NCI-H1436 (cell line): Measurements from ENCODE around the gene HAGHL.

Experiments used
- DNase-seq: peaks from one replicate; lab custom pipeline; 2025; lab: John Stamatoyannopoulos, UW

HAGHL gene

DNA sequence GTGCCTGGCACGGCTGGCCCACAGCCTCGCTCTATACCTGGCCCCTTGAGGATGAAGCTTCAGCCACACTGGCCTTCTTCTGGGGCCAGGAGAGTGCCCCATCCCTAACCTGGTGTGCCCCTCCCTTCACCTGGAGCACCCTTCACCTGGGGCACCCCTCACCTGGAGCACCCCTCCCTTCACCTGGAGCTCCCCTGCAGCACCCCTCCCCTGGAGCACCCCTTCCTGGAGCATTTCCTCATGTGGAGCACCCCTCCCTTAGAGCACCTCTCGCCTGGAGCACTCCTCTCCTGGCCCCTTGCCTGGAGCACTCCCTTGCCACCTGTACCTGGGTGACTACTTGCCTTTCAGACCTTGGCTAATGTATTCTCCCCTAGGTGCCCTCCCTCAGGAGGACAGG is 18.9 kb upstream of the HAGHL start:
- no peak for DNase-seq

DNA sequence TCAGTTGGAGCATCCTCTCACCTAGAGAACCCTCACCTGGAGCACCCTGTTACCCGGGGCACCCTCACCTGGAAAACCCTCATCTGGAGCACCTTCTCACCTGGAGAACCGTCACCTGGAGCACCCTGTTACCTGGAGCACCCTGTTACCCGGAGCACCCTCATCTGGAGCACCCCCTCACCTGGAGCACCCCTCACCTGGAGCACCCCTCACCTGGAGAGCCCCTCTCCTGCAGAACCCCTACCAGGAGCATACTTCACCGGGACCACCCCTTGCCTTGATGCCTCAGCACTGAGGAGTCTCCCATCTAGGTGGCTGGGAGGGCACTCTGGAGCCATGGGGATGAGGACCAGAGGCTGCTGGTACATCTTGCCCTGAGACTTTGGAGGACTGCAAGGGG is 17.9 kb upstream of the HAGHL start:
- DNase-seq, result no peak

- peak; percentile 91 for DNase-seq
Observed at GRCh38 chr16:709566-710499, 17.1 kb upstream of the HAGHL start.

DNA sequence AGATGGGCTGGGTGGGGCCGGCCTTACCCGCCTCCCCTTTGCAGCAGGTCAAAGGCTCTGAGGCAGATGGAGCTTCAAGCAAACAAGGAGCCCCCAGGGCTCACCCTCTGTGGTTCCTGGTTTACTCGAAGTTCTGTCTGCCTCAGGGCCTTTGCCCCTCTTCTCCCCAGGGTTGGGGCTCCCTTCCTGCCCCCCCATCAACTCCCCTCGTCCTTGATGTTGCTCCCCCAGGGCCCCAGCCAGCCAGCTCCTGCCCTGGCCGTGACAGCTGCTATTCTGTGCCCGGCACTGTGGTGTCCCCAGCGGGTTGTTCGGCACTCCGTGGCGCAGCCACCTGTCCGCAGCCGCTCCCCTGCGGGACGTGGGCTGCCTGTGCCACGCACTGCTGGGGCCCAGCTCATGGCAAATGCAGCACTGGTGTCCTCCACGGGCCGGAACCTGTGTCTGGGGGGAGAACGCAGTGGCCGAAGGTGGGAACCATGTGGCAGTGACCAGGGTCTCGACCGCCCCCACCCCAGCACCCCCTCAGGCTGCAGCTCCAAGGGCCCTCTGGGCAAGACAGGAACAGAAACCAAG is 16.3 kb upstream of the HAGHL start:
- DNase-seq, result no peak

- no peak for DNase-seq
Observed at GRCh38 chr16:711084-711483, 15.8 kb upstream of the HAGHL start.

GRCh38 chr16:711548-712320 is 15.2 kb upstream of the HAGHL start:
- peak; percentile 48 for DNase-seq

DNA sequence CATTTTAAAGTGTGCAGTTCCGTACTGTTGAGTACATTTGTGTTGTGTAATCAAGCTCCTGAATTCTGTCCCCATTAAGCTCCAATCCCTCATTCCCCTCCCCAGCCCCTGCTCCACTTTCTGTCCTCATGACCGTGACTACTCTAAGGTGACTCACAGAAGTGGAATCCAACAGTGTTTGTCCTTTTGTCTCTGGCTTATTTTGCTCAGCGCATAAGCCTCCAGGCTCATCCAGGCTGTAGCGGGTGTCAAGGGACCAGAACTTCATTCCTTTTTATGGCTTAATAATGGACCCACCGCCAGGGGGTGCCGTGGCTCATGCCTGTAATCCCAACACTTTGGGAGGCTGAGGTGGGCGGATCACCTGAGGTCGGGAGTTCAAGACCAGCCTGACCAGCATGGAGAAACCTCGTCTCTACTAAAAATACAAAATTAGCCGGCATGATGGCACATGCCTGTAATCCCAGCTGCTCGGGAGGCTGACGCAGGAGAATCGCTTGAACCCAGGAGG is 14.1 kb upstream of the HAGHL start:
- peak; percentile 38 for DNase-seq

- no peak for DNase-seq
Observed at GRCh38 chr16:714079-714478, 12.8 kb upstream of the HAGHL start.

DNA sequence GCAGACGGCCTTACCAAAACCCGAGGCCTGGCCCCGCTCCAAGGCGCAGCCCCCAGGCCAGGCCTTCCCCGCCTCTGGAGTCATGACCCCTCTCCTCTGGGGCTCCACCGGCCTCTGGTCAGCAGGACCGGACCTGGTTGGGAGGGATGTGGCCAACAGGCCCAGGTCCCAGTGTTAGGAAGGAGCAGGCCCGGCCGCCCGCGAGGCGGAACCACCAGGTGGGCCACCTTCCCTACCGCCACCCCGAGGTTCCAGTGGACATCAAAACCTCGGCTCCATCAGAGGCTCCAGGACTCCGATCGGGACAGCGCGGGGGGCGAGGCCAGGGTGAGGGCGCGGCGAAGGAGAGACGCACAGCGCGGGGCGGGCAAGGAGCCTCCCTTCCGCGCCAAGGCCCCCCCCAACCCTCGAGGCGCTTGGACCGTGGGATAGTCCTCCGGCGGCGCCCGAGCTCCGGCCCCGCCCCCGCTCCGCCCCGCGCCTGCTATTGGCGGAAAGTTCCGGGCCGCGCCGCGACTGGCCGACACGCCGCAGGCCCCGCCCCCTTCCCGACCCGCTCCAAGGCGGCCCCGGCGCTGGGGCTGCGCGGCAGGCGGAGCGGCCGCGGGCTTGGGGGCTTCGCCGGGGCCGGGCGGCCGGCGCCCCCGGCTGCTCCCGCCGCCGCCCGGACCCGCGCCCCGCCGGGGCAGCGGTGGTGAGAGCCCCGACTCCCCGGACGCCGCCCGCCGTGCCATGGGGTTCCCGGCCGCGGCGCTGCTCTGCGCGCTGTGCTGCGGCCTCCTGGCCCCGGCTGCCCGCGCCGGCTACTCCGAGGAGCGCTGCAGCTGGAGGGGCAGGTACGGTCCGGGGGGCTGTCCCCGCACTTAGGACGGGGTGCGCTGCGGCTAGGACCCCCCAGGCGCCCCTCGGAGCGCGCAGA is 12.1 kb upstream of the HAGHL start, which contains the start of gene METRN:
METRN (plus strand) TSS at position 561 of the 919 bp plus-strand sequence; CDS start at position 733, 172 bp downstream.
- DNase-seq, result peak; percentile 83

GRCh38 chr16:715477-716199 is 11.3 kb upstream of the HAGHL start:
- DNase-seq, result peak; percentile 9

- no peak for DNase-seq
Observed at GRCh38 chr16:716200-716568, 10.7 kb upstream of the HAGHL start.

- DNase-seq, result no peak
Observed at GRCh38 chr16:716768-717325, 10.1 kb upstream of the HAGHL start.

DNA sequence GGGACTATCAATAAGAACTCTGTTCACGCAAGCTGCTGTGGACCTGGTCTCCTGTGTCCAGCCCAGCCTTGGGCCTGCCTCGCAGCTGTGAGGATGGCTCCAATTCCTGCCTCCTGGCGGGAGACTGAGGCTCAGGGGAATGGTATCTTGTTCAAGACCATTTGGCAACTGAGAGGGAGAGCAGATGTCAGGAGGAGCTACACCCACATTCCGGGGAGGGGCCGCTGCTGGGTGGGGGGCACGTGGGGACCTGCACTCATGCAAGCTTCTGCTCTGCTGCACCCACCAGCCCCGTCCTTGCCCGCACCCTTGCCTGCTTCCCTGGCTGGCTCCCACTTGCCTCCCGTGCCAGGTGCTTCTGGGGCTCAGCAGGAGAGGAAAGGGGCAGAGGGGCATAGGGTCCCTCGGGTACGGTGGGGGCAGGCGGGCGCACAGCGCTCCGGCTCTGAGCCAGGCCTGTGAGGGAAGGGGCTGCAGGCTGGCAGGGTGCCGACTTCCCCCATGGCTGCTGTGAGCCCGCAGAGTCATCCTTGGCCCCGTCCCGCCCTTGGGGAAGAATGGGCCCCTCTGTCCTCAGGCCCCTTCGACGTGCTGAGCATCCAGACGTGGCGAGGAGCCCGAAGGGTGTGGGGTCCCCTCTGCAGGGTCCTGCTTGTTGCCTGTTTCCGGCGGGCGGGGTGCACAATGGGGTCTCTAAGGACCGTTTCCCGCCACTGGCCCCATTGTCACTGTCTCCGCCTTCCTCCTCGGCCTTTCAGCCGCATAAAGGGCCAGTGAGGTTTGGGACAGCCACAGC is 9.3 kb upstream of the HAGHL start:
- no peak for DNase-seq

DNA sequence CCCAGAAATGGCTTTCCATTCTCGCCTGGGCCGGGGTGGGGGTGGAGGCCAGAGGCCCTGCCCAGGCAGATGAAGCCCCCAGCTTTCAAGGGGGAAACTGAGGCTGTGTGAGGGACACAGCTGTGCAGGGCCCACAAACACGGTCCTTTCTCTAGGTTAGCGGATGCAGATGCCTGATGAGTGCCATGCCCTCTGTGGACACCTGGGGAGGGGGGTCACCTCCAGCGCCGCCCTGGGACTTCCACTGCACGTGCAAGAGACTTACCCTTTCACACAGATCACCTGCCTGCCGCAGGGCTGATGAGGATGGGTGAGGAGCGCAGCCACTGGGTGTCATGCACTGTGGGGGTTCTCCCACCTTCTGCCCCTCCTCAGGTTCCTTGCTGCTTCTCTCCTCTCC is 8.5 kb upstream of the HAGHL start:
- no peak for DNase-seq

GRCh38 chr16:718922-719321 is 8.0 kb upstream of the HAGHL start:
- no peak for DNase-seq

DNA sequence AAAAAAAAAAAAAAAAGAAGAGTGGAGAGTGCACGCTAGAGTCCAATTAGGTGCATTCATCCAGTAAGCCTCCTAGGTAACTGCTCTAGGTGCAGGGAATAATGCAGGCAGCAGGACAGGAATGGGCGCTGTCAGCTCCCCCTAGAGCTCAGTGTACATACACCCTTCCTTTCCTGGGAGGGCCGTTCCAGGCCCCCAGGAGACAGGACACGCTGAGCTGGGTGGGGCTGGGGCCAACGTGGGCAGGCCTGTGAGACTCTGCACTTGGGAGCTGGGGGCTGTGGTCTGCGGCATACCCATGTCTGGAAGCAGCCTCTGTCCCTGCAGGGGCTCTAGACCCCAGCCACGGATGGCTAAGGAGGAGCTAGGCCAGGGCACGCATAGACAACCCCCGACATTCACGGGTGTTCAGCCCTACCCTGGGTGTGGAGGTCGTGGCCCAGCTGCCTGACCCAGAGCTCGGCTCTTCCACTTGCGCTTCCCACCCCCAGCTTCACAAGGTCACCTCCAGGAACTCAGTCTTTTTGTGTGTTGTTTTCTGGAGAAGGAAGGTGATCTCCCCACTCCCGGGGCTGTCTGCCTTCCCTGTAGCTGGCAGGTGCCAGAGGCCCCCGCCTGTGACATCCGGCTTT is 7.0 kb upstream of the HAGHL start:
- DNase-seq, result peak; percentile 11

GRCh38 chr16:720447-720989 is 6.4 kb upstream of the HAGHL start:
- peak; percentile 42 for DNase-seq

DNA sequence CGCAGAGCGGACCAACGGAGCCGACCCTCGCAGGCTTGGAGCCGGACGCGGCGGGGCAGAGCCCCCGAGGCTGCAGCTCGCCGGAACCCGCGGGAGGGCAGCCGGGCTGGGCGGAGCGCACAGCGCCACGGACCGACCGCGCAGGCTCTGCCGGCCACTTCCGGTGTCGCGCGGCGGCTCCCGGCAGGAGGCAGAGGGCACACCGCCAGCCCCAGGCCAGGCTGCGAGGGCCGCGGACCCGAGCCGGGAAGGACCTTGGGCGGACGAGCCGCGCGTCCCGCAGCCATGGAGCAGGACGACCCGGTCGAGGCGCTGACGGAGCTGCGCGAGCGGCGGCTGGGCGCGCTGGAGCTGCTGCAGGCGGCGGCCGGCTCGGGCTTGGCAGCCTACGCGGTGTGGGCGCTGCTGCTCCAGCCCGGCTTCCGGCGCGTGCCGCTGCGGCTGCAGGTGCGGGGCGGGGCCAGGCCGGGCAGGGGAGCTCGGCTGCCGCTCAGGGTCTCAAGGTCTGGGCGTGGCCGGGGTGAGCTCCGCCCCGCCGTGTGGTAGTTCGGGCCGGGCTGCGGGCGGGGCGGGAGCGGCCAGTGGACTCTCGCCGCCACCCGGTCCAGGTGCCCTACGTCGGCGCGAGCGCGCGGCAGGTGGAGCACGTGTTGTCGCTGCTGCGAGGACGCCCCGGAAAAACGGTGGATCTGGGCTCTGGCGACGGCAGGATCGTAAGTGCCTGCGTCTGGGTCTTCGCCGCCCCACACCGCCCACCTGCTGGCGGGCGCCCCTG is 5.7 kb upstream of the HAGHL start, which contains the start of gene ANTKMT:
ANTKMT (plus strand) TSS at position 157 of the 775 bp plus-strand sequence; CDS start at position 286, 129 bp downstream.
- peak; percentile 83 for DNase-seq
